ENCODE data around the gene RIC3. TPM values are rescaled to one million over a fixed set of nuclear protein-coding genes. Genes with fewer than 3 reads are reported as not detected.

The RIC3 gene
- total RNA-seq, 1 donor from 2014 or later, result 17.7 TPM

- no peak overlapping the region for H3K4me3 ChIP-seq
- H3K9me3 ChIP-seq, result no peaks in the 10 kb centered on the region
- peaks cover 65% of the 10 kb centered on the region for H3K4me1 ChIP-seq
- peak overlapping the region; percentile 55 for H3K27ac ChIP-seq
- H3K36me3 ChIP-seq, result no peaks in the 10 kb centered on the region
- H3K27me3 ChIP-seq, result no peaks in the 10 kb centered on the region
- TF ChIP-seq POLR2A (IDR thresholded peaks at IDR 0.05), result no peak
- TF ChIP-seq POLR2AphosphoS5 (IDR thresholded peaks at IDR 0.05; ENCODE audit: insufficient read depth in 1 of 2, low read depth in 1 of 2), result no peak
- TF ChIP-seq CTCF (IDR thresholded peaks at IDR 0.05), result no peak
- intact Hi-C loops (cut with DNase I), result loop anchor here (5.0 kb wide), 1 partner anchor 68 kb away; no protein-coding TSS in a partner anchor
- no peak for DNase-seq (ENCODE audit: extremely low spot score in 2 of 2)
Observed at GRCh38 chr11:8085011-8085645, 83.7 kb downstream of the RIC3 start.

GRCh38 chr11:8084352-8084751, 84.5 kb downstream of the RIC3 start:
- DNase-seq (ENCODE audit: extremely low spot score in 2 of 2), result no peak
- intact Hi-C loops (cut with DNase I), result loop anchor here (5.0 kb wide), 1 partner anchor 47 kb away; no protein-coding TSS in a partner anchor
- no peaks in the 10 kb centered on the region for H3K9me3 ChIP-seq
- H3K27ac ChIP-seq, result peak overlapping the region; percentile 55
- TF ChIP-seq CTCF (IDR thresholded peaks at IDR 0.05) (no peak), POLR2AphosphoS5 (IDR thresholded peaks at IDR 0.05; ENCODE audit: insufficient read depth in 1 of 2, low read depth in 1 of 2) (no peak), POLR2A (IDR thresholded peaks at IDR 0.05) (no peak)
- no peaks in the 10 kb centered on the region for H3K36me3 ChIP-seq
- H3K27me3 ChIP-seq, result no peaks in the 10 kb centered on the region
- H3K4me1 ChIP-seq, result peaks cover 65% of the 10 kb centered on the region
- H3K4me3 ChIP-seq, result no peak overlapping the region

- Histone ChIP-seq H3K36me3 (no peaks in the 10 kb centered on the region), H3K27me3 (no peaks in the 10 kb centered on the region), H3K4me1 (peaks cover 64% of the 10 kb centered on the region), H3K4me3 (peak overlapping the region in 1 of 2 donors; percentile 70), H3K27ac (no peak overlapping the region), H3K9me3 (no peaks in the 10 kb centered on the region)
- intact Hi-C loops (cut with DNase I), result loop anchor here (5.0 kb wide), 1 partner anchor 47 kb away; no protein-coding TSS in a partner anchor
- no peak for DNase-seq (ENCODE audit: extremely low spot score in 2 of 2)
- no peak for TF ChIP-seq CTCF (IDR thresholded peaks at IDR 0.05)
- TF ChIP-seq POLR2A (IDR thresholded peaks at IDR 0.05), result no peak
- no peak for TF ChIP-seq POLR2AphosphoS5 (IDR thresholded peaks at IDR 0.05; ENCODE audit: insufficient read depth in 1 of 2, low read depth in 1 of 2)
Observed at GRCh38 chr11:8083871-8084281, 84.9 kb downstream of the RIC3 start.

- H3K4me1 ChIP-seq, result peaks cover 58% of the 10 kb centered on the region
- H3K27ac ChIP-seq, result peak overlapping the region; percentile 84
Observed at GRCh38 chr11:8083088-8083395, 85.8 kb downstream of the RIC3 start.

More at GRCh38 chr11:8083088-8083395, 85.8 kb downstream of the RIC3 start:
- intact Hi-C loops (cut with DNase I), result loop anchor here (5.0 kb wide), 1 partner anchor 46 kb away; no protein-coding TSS in a partner anchor
- Histone ChIP-seq H3K36me3 (no peaks in the 10 kb centered on the region), H3K4me3 (peak overlapping the region; percentile 60 to 70), H3K27me3 (no peaks in the 10 kb centered on the region), H3K9me3 (no peaks in the 10 kb centered on the region)
- no peak for DNase-seq (ENCODE audit: extremely low spot score in 2 of 2)
- no peak for TF ChIP-seq POLR2AphosphoS5 (IDR thresholded peaks at IDR 0.05; ENCODE audit: insufficient read depth in 1 of 2, low read depth in 1 of 2)
- TF ChIP-seq CTCF (IDR thresholded peaks at IDR 0.05), result no peak
- TF ChIP-seq POLR2A (IDR thresholded peaks at IDR 0.05), result no peak
